ENCODE measurements around the gene UNC80.

The UNC80 gene

GRCh38 chr2:210027608-210028007 lies 256.0 kb downstream of the UNC80 start:
- TF ChIP-seq POLR2A (IDR thresholded peaks at IDR 0.05; ENCODE audit: extremely low read depth, insufficient read length) (no peak), MAX (IDR thresholded peaks at IDR 0.05; ENCODE audit: low read depth, low read length) (no peak), CTCF (IDR thresholded peaks at IDR 0.05; ENCODE audit: low read depth, low read length) (no peak), MYC (IDR thresholded peaks at IDR 0.05; ENCODE audit: low read depth, low read length) (no peak)
- H3K4me3 ChIP-seq (ENCODE audit: low read depth, low read length): no peak overlapping the region
- DNase-seq (ENCODE audit: low read depth): no peak

- TF ChIP-seq MYC (IDR thresholded peaks at IDR 0.05; ENCODE audit: low read depth, low read length) (no peak), MAX (IDR thresholded peaks at IDR 0.05; ENCODE audit: low read depth, low read length) (no peak), POLR2A (IDR thresholded peaks at IDR 0.05; ENCODE audit: extremely low read depth, insufficient read length) (no peak), CTCF (IDR thresholded peaks at IDR 0.05; ENCODE audit: low read depth, low read length) (no peak)
- H3K4me3 ChIP-seq (ENCODE audit: low read depth, low read length): no peak overlapping the region
- no peak for DNase-seq (ENCODE audit: low read depth)
Observed at GRCh38 chr2:210028178-210028577, 256.5 kb downstream of the UNC80 start.

GRCh38 chr2:210034087-210034683 lies 262.6 kb downstream of the UNC80 start:
- DNase-seq (ENCODE audit: low read depth): no peak
- no peak overlapping the region for H3K4me3 ChIP-seq (ENCODE audit: low read depth, low read length)
- TF ChIP-seq MYC (IDR thresholded peaks at IDR 0.05; ENCODE audit: low read depth, low read length) (no peak), CTCF (IDR thresholded peaks at IDR 0.05; ENCODE audit: low read depth, low read length) (no peak), MAX (IDR thresholded peaks at IDR 0.05; ENCODE audit: low read depth, low read length) (no peak), POLR2A (IDR thresholded peaks at IDR 0.05; ENCODE audit: extremely low read depth, insufficient read length) (no peak)

GRCh38 chr2:210035679-210036078 lies 264.0 kb downstream of the UNC80 start:
- no peak overlapping the region for H3K4me3 ChIP-seq (ENCODE audit: low read depth, low read length)
- no peak for DNase-seq (ENCODE audit: low read depth)
- TF ChIP-seq MAX (IDR thresholded peaks at IDR 0.05; ENCODE audit: low read depth, low read length) (no peak), CTCF (IDR thresholded peaks at IDR 0.05; ENCODE audit: low read depth, low read length) (no peak), POLR2A (IDR thresholded peaks at IDR 0.05; ENCODE audit: extremely low read depth, insufficient read length) (no peak), MYC (IDR thresholded peaks at IDR 0.05; ENCODE audit: low read depth, low read length) (no peak)

- no peak for DNase-seq (ENCODE audit: low read depth)
- H3K4me3 ChIP-seq (ENCODE audit: low read depth, low read length): no peak overlapping the region
- TF ChIP-seq MAX (IDR thresholded peaks at IDR 0.05; ENCODE audit: low read depth, low read length): no peak
- no peak for TF ChIP-seq MYC (IDR thresholded peaks at IDR 0.05; ENCODE audit: low read depth, low read length)
- no peak for TF ChIP-seq POLR2A (IDR thresholded peaks at IDR 0.05; ENCODE audit: extremely low read depth, insufficient read length)
- TF ChIP-seq CTCF (IDR thresholded peaks at IDR 0.05; ENCODE audit: low read depth, low read length): no peak
Observed at GRCh38 chr2:210038078-210038477, 266.4 kb downstream of the UNC80 start.
